Parathyroid adenoma (tissue), 2 donors: Measurements from ENCODE around the gene TLE3.

Experiments used
- H2AFZ ChIP-seq: fragments of 300-600 bp; sonication (generic); one replicate; pipeline ENCODE4 v1.7.0; 2017; ENCODE audit warnings: antibody characterized with exemption, mild to moderate bottlenecking
- H3K27ac ChIP-seq: fragments of 300-600 bp; sonication (generic); one replicate; pipeline ENCODE4 v1.7.0; 2017
- H3K27me3 ChIP-seq: fragments of 300-600 bp; sonication (generic); one replicate; pipeline ENCODE4 v1.7.0; 2017; ENCODE audit warnings: low read length; ENCODE audit not compliant: control insufficient read depth, insufficient read depth
- H3K36me3 ChIP-seq: fragments of 300-600 bp; sonication (generic); one replicate; pipeline ENCODE4 v1.7.0; 2017; ENCODE audit warnings: low read length; ENCODE audit not compliant: control insufficient read depth, insufficient read depth
- H3K4me1 ChIP-seq: fragments of 300-600 bp; sonication (generic); one replicate; pipeline ENCODE4 v1.7.0; 2017; ENCODE audit warnings: control low read depth
- H3K4me2 ChIP-seq: fragments of 300-600 bp; sonication (generic); one replicate; pipeline ENCODE4 v1.7.0; 2017; ENCODE audit warnings: low read length
- H3K4me3 ChIP-seq: fragments of 300-600 bp; sonication (generic); one replicate; pipeline ENCODE4 v1.7.0; 2017; ENCODE audit warnings: low read depth, low read length
- H3K79me2 ChIP-seq: fragments of 300-600 bp; sonication (generic); one replicate; pipeline ENCODE4 v1.7.0; 2017; ENCODE audit warnings: control low read depth
- H3K9ac ChIP-seq: fragments of 300-600 bp; sonication (generic); one replicate; pipeline ENCODE4 v1.7.0; 2017; ENCODE audit warnings: mild to moderate bottlenecking
- H3K9me3 ChIP-seq: fragments of 300-600 bp; sonication (generic); one replicate; pipeline ENCODE4 v1.7.0; 2017; ENCODE audit warnings: low read length; ENCODE audit not compliant: control insufficient read depth
- TF ChIP-seq, protein P1 (sequence below): fragments of 300-600 bp; sonication (generic); IDR thresholded peaks from one replicate; pipeline ENCODE4 v1.7.0; 2017; ENCODE audit warnings: antibody characterized with exemption, mild to moderate bottlenecking
- donor health status: primary hyperparathyroidism.

Gene TLE3

DNA sequence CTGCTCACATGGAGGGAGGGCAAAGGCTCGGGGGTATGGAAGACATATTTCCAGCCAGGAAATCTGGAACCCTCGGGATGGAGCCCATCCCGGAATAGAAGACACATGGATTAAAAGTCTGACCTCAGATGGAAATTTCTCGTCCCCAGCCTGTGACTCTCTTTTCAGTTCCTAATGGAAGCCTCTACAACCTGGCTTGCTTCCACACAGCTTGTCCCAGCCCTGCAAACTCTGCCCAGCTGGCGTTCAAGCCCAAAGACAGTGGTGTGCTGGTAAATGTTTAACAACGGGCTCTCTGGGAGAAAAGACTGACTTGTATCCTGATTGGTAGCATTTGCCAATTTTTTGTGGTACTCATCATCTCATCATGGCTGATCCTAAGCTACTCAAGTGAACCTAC is 35.6 kb upstream of the TLE3 start:
- Histone ChIP-seq H3K9ac (no peak overlapping the region), H3K27ac (no peak overlapping the region), H3K27me3 (no peaks in the 10 kb centered on the region), H3K4me2 (no peak overlapping the region), H3K4me3 (no peak overlapping the region), H2AFZ (no peak overlapping the region), H3K4me1 (peaks cover 4% of the 10 kb centered on the region), H3K36me3 (no peaks in the 10 kb centered on the region), H3K79me2 (no peaks in the 10 kb centered on the region), H3K9me3 (no peaks in the 10 kb centered on the region)
- TF ChIP-seq, protein P1, sequence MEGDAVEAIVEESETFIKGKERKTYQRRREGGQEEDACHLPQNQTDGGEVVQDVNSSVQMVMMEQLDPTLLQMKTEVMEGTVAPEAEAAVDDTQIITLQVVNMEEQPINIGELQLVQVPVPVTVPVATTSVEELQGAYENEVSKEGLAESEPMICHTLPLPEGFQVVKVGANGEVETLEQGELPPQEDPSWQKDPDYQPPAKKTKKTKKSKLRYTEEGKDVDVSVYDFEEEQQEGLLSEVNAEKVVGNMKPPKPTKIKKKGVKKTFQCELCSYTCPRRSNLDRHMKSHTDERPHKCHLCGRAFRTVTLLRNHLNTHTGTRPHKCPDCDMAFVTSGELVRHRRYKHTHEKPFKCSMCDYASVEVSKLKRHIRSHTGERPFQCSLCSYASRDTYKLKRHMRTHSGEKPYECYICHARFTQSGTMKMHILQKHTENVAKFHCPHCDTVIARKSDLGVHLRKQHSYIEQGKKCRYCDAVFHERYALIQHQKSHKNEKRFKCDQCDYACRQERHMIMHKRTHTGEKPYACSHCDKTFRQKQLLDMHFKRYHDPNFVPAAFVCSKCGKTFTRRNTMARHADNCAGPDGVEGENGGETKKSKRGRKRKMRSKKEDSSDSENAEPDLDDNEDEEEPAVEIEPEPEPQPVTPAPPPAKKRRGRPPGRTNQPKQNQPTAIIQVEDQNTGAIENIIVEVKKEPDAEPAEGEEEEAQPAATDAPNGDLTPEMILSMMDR = no peak

GRCh38 chr15:70132571-70132970 is 34.9 kb upstream of the TLE3 start:
- TF ChIP-seq, protein P1 = no peak
- Histone ChIP-seq H3K9me3 (no peaks in the 10 kb centered on the region), H3K9ac (no peak overlapping the region), H3K27me3 (no peaks in the 10 kb centered on the region), H3K4me2 (no peak overlapping the region), H3K79me2 (no peaks in the 10 kb centered on the region), H3K4me3 (no peak overlapping the region), H3K4me1 (peaks cover 4% of the 10 kb centered on the region), H3K27ac (no peak overlapping the region), H2AFZ (no peak overlapping the region), H3K36me3 (no peaks in the 10 kb centered on the region)

GRCh38 chr15:70132139-70132538 is 34.4 kb upstream of the TLE3 start:
- TF ChIP-seq, protein P1 = no peak
- H3K4me2 ChIP-seq = no peak overlapping the region
- no peak overlapping the region for H3K9ac ChIP-seq
- H3K36me3 ChIP-seq = no peaks in the 10 kb centered on the region
- no peaks in the 10 kb centered on the region for H3K9me3 ChIP-seq
- no peak overlapping the region for H3K27ac ChIP-seq
- H3K4me1 ChIP-seq = peaks cover 4% of the 10 kb centered on the region
- H3K4me3 ChIP-seq = no peak overlapping the region
- H2AFZ ChIP-seq = no peak overlapping the region
- no peaks in the 10 kb centered on the region for H3K79me2 ChIP-seq
- H3K27me3 ChIP-seq = no peaks in the 10 kb centered on the region

DNA sequence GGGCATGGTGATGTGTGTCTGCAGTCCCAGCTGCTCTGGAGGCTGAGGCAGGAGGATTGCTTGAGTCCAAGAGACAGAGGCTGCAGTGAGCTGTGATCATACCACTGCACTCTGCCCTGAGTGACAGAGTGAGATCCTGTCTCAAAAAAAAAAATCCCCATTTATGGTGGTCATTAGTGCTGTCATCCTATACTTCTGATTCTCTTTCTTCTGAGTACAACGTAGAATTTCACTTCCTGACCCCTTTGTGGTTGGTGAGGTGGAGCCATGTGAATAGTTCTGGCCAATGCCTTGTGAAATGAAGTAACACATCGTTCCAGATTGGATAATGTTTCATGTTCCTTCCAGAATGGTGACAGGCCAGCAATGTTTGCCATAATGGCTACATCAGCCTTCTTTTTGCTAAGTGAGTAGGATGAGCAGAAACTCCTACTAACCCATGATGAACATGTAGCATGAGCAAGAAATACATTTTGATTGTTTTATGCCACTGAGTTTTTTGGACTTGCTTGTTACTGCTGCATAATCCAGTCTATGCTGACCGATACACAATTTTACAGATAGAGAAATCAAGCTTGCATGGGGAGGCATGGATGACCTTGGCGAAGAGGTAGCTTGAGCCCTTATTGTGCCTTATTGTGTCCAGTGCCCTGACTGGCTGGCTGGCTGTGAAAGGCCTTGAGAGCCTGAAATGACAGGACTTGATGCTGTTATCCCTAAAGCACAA is 30.9 kb upstream of the TLE3 start:
- Histone ChIP-seq H3K9ac (no peak overlapping the region), H3K79me2 (no peaks in the 10 kb centered on the region), H3K27ac (no peak overlapping the region), H3K27me3 (no peaks in the 10 kb centered on the region), H3K9me3 (no peaks in the 10 kb centered on the region), H3K4me3 (no peak overlapping the region), H3K4me1 (peaks cover 4% of the 10 kb centered on the region), H3K4me2 (no peak overlapping the region), H3K36me3 (no peaks in the 10 kb centered on the region), H2AFZ (no peak overlapping the region)
- TF ChIP-seq, protein P1 = no peak
